SK-N-SH treated with all-trans-retinoic acid at 6 μM for 48 hours (cell line): ENCODE results near the gene FAM181B.

Source experiments
- ARNTL ChIP-seq: fragments of 450-650 bp; formaldehyde crosslinking; IDR thresholded peaks from 2 replicates; pipeline ENCODE4 v1.5.0; 2020; ENCODE audit warnings: low read depth, mild to moderate bottlenecking, moderate library complexity, borderline replicate concordance
- BACH2 ChIP-seq: fragments of 250-450 bp; sonication (Bioruptor Pico); IDR thresholded peaks from 2 replicates; pipeline ENCODE4 v1.9.0; 2021; ENCODE audit warnings: mild to moderate bottlenecking, borderline replicate concordance
- CSDC2 ChIP-seq: fragments of 250-450 bp; sonication (Bioruptor Pico); IDR thresholded peaks from 2 replicates; pipeline ENCODE4 v1.5.0; 2020; ENCODE audit warnings: mild to moderate bottlenecking, moderate library complexity
- ESRRG ChIP-seq: fragments of 250-450 bp; sonication (Bioruptor Pico); IDR thresholded peaks from 2 replicates; pipeline ENCODE4 v1.6.1; 2021; ENCODE audit warnings: mild to moderate bottlenecking
- ISL1 ChIP-seq: fragments of 250-450 bp; sonication (Bioruptor Pico); IDR thresholded peaks from 2 replicates; pipeline ENCODE4 v2.1.2; 2022; ENCODE audit warnings: mild to moderate bottlenecking, moderate library complexity
- PPARA ChIP-seq: fragments of 250-450 bp; sonication (Bioruptor Pico); IDR thresholded peaks from 2 replicates; pipeline ENCODE4 v1.5.0; 2020; ENCODE audit warnings: mild to moderate bottlenecking, borderline replicate concordance
- RARB ChIP-seq: fragments of 250-450 bp; sonication (Bioruptor Pico); IDR thresholded peaks from 2 replicates; pipeline ENCODE4 v1.8.0; 2021; ENCODE audit warnings: mild to moderate bottlenecking, moderate library complexity
- SNAI2 ChIP-seq: fragments of 250-450 bp; sonication (Bioruptor Pico); IDR thresholded peaks from 2 replicates; pipeline ENCODE4 v1.5.0; 2020; ENCODE audit warnings: mild to moderate bottlenecking, moderate library complexity
- ZC3H10 ChIP-seq: fragments of 250-450 bp; sonication (Bioruptor Pico); IDR thresholded peaks from 2 replicates; pipeline ENCODE4 v1.5.1; 2021; ENCODE audit warnings: mild to moderate bottlenecking, moderate library complexity
- ZFP3 ChIP-seq: fragments of 250-450 bp; sonication (Bioruptor Pico); IDR thresholded peaks from 2 replicates; pipeline ENCODE4 v1.5.0; 2020; ENCODE audit warnings: mild to moderate bottlenecking, moderate library complexity
- ZFP30 ChIP-seq: fragments of 450-650 bp; formaldehyde crosslinking; IDR thresholded peaks from 2 replicates; pipeline ENCODE4 v1.5.0; 2022; ENCODE audit warnings: mild to moderate bottlenecking, moderate library complexity
- ZNF565 ChIP-seq: fragments of 450-650 bp; formaldehyde crosslinking; conservative IDR thresholded peaks from 2 replicates; pipeline ENCODE4 v1.5.0; 2020; ENCODE audit warnings: low read depth, mild to moderate bottlenecking, moderate library complexity
- TF ChIP-seq, protein P1 (sequence below): fragments of 250-450 bp; sonication (Bioruptor Pico); IDR thresholded peaks from 2 replicates; pipeline ENCODE4 v1.8.0; 2020; ENCODE audit warnings: mild to moderate bottlenecking, moderate library complexity, borderline replicate concordance

DNA sequence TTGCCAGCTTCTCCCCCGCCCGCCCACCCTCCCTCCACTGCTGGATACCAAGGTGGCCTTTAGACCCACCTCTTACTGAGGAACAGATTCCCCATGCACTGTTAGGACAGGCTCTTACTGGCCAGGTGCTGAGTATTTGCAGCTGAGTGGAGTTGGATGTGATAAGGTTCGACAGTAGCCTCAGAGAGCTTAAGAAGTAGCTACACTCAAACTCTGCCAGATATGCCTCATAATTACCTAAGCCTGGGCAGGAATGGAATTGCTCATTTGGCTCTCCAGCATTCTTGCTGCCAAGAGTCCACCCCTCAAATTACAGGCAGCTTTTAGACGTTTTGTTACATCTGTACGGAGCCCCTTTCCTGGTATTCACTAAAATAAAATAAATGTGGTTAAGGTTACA is 9.6 kb downstream of the FAM181B start:
- TF ChIP-seq BACH2 (CRISPR knock-in tag) (no peak), ZFP30 (no peak), ARNTL (CRISPR knock-in tag) (no peak), CSDC2 (no peak), ISL1 (CRISPR knock-in tag) (no peak), ZNF565 (CRISPR knock-in tag) (no peak), RARB (CRISPR knock-in tag) (no peak), ZC3H10 (no peak), ESRRG (no peak), SNAI2 (CRISPR knock-in tag) (no peak), PPARA (no peak), ZFP3 (CRISPR knock-in tag) (no peak)
- TF ChIP-seq, protein P1, sequence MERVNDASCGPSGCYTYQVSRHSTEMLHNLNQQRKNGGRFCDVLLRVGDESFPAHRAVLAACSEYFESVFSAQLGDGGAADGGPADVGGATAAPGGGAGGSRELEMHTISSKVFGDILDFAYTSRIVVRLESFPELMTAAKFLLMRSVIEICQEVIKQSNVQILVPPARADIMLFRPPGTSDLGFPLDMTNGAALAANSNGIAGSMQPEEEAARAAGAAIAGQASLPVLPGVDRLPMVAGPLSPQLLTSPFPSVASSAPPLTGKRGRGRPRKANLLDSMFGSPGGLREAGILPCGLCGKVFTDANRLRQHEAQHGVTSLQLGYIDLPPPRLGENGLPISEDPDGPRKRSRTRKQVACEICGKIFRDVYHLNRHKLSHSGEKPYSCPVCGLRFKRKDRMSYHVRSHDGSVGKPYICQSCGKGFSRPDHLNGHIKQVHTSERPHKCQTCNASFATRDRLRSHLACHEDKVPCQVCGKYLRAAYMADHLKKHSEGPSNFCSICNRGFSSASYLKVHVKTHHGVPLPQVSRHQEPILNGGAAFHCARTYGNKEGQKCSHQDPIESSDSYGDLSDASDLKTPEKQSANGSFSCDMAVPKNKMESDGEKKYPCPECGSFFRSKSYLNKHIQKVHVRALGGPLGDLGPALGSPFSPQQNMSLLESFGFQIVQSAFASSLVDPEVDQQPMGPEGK (CRISPR knock-in tag), result no peak
